ENCODE results near the gene GIT1. TPM values are rescaled to one million over a fixed set of nuclear protein-coding genes. Genes with fewer than 3 reads are reported as not detected.
A peak's percentile ranks its signal among the peaks of the same experiment; 100 is the strongest.
"Not testable (repeated sequence)": the region's sequence is repeated elsewhere in the genome, so short reads cannot be mapped to it uniquely, and the experiment has no call there.

The GIT1 gene
- polyA plus RNA-seq, 3 donors from 2014 or later, result 2.3 to 8.9 (median 5.1) TPM

DNA sequence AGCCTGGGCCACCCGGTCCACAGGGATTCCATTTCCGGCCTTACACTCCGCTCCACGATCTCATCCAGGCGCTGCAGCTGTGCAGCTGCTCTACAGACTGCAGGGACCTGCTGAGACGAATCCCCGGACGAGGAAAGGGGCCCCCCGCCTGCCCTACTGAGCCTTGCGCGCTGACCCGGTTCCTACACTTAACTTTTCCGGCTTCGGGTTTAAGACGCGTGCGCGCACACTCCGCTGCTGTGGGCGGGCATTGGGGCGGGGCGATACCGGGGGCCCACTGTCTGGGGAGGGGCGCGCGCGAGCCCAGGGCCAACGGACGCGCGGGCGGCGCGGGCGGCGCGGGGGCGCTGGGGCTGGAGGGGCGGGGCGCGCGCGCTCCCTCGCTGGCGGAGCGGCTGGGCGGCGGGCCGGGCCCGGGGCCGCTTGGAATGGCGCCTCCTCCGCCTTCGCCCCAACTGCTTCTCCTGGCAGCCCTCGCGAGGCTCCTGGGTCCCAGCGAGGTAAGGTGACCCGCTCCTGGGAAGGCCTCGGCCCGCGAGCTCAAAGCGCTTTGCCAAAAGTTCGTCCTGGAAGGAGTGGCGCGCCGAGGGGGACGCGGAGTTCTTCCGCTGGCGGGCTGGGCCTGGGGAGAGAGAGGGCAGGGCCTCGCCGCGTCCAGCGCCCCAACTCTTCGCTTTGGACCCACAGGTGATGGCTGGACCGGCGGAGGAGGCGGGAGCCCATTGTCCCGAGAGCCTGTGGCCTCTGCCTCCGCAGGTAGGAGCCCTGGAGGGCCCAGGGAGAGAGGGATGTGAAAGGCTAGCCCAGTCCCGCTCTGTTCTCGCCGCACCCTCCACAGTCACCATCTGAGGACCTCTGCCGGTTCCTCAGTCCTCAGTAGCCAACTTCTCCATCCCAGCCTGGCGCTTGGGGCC is 20.9 kb downstream of the GIT1 start, which contains the start of gene TP53I13:
Gene TP53I13, plus strand, starts transcription at position 371 of the 914 bp plus-strand sequence. Its CDS starts 58 bp downstream, at position 429.
- no peaks in the 10 kb centered on the region for H3K9me3 Mint-ChIP-seq
- H3K4me3 Mint-ChIP-seq, result peak within 1 kb of the TSS; percentile 91 to 99 (median 98)
- H3K27me3 Mint-ChIP-seq (ENCODE audit: low read depth in 3 of 3), result peaks cover 8 to 19% (median 16%) of the 10 kb centered on the region in 3 donors
- H3K27ac Mint-ChIP-seq, result peak within 1 kb of the TSS; percentile 92 to 98 (median 96)
- peak; percentile 83 to 88 (median 84) for DNase-seq
- peaks cover 0 to 4% (median 0%) of the 10 kb centered on the region in 3 donors for H3K36me3 Mint-ChIP-seq
- peaks cover 30 to 38% of the 10 kb centered on the region in 2 donors for H3K4me1 Mint-ChIP-seq

DNA sequence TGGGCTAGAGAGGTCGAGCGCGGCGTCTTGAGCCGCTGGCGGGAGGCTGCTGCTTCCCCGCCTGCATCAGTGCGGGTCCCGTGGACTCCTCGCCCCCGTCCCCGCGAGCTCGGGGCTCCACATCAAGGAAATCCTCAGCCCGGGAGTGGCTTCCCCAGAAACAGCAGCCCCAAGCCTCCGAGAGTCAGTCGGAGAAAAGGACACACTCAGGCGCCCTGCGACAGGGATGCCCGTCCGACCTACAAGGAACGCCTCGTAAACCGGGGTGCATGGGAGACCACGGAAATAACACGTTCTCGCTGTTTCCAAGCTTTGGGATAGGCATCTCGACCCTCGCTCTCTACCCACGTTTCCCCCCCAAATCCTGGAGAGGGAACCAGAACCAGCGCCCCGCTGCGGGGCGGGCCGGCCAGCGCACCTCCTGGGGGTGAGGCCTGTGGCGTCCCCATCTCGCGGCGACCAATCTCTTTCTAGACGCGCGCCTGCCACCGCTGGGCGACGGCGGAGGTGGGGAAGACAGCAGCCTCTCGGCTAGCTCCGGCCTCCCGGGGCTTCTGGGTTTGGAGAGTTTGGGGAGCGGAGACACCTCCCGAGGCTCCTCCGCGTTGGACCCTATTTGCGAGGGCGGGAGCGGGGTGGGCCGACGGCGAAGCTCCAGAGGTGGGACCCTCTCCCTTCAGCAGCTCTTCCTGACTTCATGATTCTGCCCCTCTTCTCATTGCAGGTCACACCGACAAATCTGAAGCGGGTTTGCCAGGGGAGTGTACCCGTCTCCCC is 21.7 kb downstream of the GIT1 start:
- Mint-ChIP-seq H3K4me1 (peaks cover 34 to 42% of the 10 kb centered on the region in 2 donors), H3K27me3 (ENCODE audit: low read depth in 3 of 3) (peaks cover 9 to 19% (median 19%) of the 10 kb centered on the region in 3 donors), H3K36me3 (peaks cover 0 to 4% (median 0%) of the 10 kb centered on the region in 3 donors), H3K27ac (peak overlapping the region; percentile 92 to 98 (median 96)), H3K9me3 (no peaks in the 10 kb centered on the region), H3K4me3 (peak overlapping the region; percentile 91 to 99 (median 98))
- DNase-seq, result peak; percentile 75 to 80 (median 78)

- DNase-seq, result no peak
- Mint-ChIP-seq H3K4me3 (peak overlapping the region; percentile 91 to 99 (median 98)), H3K36me3 (peaks cover under 1 to 5% (median under 1%) of the 10 kb centered on the region in 3 donors), H3K9me3 (no peaks in the 10 kb centered on the region), H3K27ac (peak overlapping the region; percentile 75 to 96 (median 90)), H3K4me1 (peaks cover 39 to 48% of the 10 kb centered on the region in 2 donors), H3K27me3 (ENCODE audit: low read depth in 3 of 3) (peaks cover 9 to 20% (median 19%) of the 10 kb centered on the region in 3 donors)
Observed at GRCh38 chr17:29567304-29567553, 22.2 kb downstream of the GIT1 start.

- Mint-ChIP-seq H3K4me3 (peak within 1 kb of the TSS; percentile 92 to 99 (median 98)), H3K9me3 (no peaks in the 10 kb centered on the region), H3K27ac (peak within 1 kb of the TSS; percentile 92 to 98 (median 96)), H3K36me3 (peaks cover 5 to 9% (median 6%) of the 10 kb centered on the region in 3 donors), H3K27me3 (ENCODE audit: low read depth in 3 of 3) (peaks cover 9 to 25% (median 20%) of the 10 kb centered on the region in 3 donors), H3K4me1 (peaks cover 45 to 53% of the 10 kb centered on the region in 2 donors)
- DNase-seq, result peak; percentile 76 to 77 (median 77)
Observed at GRCh38 chr17:29566473-29567303, 22.8 kb downstream of the GIT1 start, which contains the start of gene ABHD15. Gene ABHD15, minus strand, starts transcription at chr17:29567037. Its CDS starts 71 bp downstream, at chr17:29566966.

GRCh38 chr17:29565643-29566472 is 23.6 kb downstream of the GIT1 start:
- peaks cover 53 to 56% of the 10 kb centered on the region in 2 donors for H3K4me1 Mint-ChIP-seq
- peak; percentile 62 to 66 (median 66) for DNase-seq
- peak overlapping the region; percentile 92 to 96 (median 94) for H3K4me3 Mint-ChIP-seq
- H3K9me3 Mint-ChIP-seq, result no peaks in the 10 kb centered on the region
- H3K27me3 Mint-ChIP-seq (ENCODE audit: low read depth in 3 of 3), result peaks cover 9 to 23% (median 20%) of the 10 kb centered on the region in 3 donors
- peak overlapping the region; percentile 89 to 95 (median 93) for H3K27ac Mint-ChIP-seq
- peaks cover 6 to 9% (median 6%) of the 10 kb centered on the region in 3 donors for H3K36me3 Mint-ChIP-seq

DNA sequence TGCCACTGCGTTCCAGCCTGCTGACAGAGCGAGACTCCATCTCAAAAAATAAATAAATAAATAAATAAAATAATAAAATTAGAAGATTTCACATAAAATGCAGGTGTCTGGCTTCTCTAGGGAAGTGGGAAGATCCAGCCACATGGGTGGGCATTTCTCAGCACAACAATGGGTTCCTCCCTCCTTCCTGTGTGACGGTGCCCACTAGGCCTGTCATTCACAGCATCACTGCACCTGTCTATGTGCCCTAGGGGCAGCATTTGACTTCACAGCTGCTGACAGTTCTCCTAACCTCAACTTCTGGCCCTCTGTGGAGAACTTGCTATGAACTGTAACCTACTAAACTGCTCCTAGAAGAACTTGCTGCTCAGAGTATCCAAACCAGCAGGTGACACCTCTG is 25.6 kb downstream of the GIT1 start:
- Mint-ChIP-seq H3K4me1 (peaks cover 55 to 61% of the 10 kb centered on the region in 2 donors), H3K4me3 (peak overlapping the region; percentile 69 to 80 (median 72)), H3K27me3 (ENCODE audit: low read depth in 3 of 3) (peaks cover 4 to 23% (median 18%) of the 10 kb centered on the region in 3 donors), H3K36me3 (peaks cover 9 to 12% (median 12%) of the 10 kb centered on the region in 3 donors), H3K9me3 (no peaks in the 10 kb centered on the region), H3K27ac (peak overlapping the region; percentile 88 to 95 (median 89))
- DNase-seq, result peak; percentile 44 to 54 (median 49)

GRCh38 chr17:29562615-29563014 is 26.8 kb downstream of the GIT1 start:
- peak overlapping the region; percentile 93 to 100 (median 98) for H3K27ac Mint-ChIP-seq
- peaks cover 62 to 70% of the 10 kb centered on the region in 2 donors for H3K4me1 Mint-ChIP-seq
- H3K9me3 Mint-ChIP-seq, result no peaks in the 10 kb centered on the region
- H3K4me3 Mint-ChIP-seq, result peak overlapping the region; percentile 82 to 88 (median 84)
- peaks cover 4 to 16% (median 13%) of the 10 kb centered on the region in 3 donors for H3K27me3 Mint-ChIP-seq (ENCODE audit: low read depth in 3 of 3)
- no peak for DNase-seq
- peaks cover 9 to 12% (median 12%) of the 10 kb centered on the region in 3 donors for H3K36me3 Mint-ChIP-seq

DNA sequence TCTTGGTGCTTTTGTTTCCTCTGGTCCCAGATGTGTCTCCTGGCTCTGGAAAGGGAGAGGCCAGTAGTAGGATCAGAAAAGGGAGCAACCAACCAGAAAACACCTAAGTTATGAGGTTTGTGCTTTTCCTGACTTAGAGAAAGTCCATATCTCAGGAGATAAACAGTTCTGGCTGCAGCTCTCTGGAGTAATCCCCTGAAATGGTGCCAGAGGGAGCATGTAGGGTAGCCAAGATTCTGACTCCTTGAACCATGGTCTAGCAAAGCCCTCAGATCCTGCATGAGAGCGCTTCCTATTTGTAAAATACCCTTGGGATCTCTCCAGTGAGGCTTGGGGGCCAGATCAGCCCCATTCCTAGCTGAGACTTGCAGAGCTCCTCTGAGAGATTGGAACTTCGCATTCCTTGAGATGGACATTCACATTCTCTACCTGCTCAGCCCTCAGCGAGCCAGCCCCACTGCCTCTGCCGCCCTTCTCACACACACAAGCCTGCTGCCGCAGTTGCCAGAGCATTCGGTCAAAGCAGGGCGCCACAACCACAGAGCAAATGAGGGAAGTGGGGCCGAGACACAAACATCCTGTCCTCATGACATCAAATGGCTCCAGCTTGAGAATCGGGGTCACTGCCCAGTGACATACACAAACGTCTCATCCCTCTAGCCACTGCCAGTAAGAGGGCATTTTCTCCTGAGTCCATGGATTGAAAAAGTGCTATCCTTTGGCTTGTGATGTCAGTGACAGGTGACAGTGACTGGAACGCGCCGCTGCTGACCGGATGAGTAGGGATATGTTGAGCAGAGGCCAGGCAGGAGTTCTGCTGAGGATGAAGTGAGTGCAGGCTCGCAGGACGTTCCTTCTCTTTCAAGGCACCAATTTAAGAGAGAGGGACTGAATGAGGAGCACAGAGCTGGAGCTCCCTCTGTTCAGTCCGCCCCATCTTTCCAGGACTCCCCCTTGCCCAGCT is 27.6 kb downstream of the GIT1 start:
- peak; percentile 75 to 78 (median 78) for DNase-seq
- H3K9me3 Mint-ChIP-seq, result no peaks in the 10 kb centered on the region
- H3K4me1 Mint-ChIP-seq, result peaks cover 70 to 77% of the 10 kb centered on the region in 2 donors
- peaks cover 9 to 12% (median 12%) of the 10 kb centered on the region in 3 donors for H3K36me3 Mint-ChIP-seq
- peaks cover 4 to 16% (median 11%) of the 10 kb centered on the region in 3 donors for H3K27me3 Mint-ChIP-seq (ENCODE audit: low read depth in 3 of 3)
- peak overlapping the region; percentile 82 to 88 (median 84) for H3K4me3 Mint-ChIP-seq
- H3K27ac Mint-ChIP-seq, result peak overlapping the region; percentile 93 to 100 (median 98)

GRCh38 chr17:29560316-29560715 is 29.1 kb downstream of the GIT1 start:
- H3K4me1 Mint-ChIP-seq, result peaks cover 68 to 80% of the 10 kb centered on the region in 2 donors
- peaks cover 9 to 12% (median 12%) of the 10 kb centered on the region in 3 donors for H3K36me3 Mint-ChIP-seq
- H3K9me3 Mint-ChIP-seq, result no peaks in the 10 kb centered on the region
- H3K27me3 Mint-ChIP-seq (ENCODE audit: low read depth in 3 of 3), result peaks cover 1 to 13% (median 4%) of the 10 kb centered on the region in 3 donors
- H3K4me3 Mint-ChIP-seq, result peak overlapping the region in 2 of 5 donors; percentile 35 to 38
- H3K27ac Mint-ChIP-seq, result peak overlapping the region; percentile 68 to 98 (median 86)
- no peak for DNase-seq

DNA sequence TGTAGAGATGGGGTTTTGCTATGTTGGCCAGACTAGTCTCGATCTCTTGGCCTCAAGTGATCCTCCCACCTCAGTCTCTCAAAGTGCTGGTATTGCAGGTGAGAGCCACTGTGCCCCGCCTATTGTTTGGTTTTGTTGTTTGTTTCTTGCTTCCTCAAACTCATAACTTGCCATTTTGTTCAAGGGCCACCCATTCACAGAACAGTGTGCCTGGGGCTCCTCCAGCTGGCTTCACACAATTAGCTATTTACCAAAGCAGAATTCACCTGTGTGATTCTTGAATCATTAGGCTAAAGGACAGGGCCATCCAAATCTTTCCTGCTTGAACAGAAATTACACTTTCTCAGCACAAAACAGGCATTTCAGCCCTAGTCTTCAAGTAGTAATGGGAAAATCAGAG is 29.8 kb downstream of the GIT1 start:
- Mint-ChIP-seq H3K9me3 (no peaks in the 10 kb centered on the region), H3K4me1 (peaks cover 63 to 79% of the 10 kb centered on the region in 2 donors), H3K27me3 (ENCODE audit: low read depth in 3 of 3) (peaks cover 1 to 13% (median 4%) of the 10 kb centered on the region in 3 donors), H3K36me3 (peaks cover 9 to 12% (median 12%) of the 10 kb centered on the region in 3 donors), H3K27ac (peak overlapping the region; percentile 45 to 98 (median 74)), H3K4me3 (no peak overlapping the region)
- DNase-seq, result no peak

DNA sequence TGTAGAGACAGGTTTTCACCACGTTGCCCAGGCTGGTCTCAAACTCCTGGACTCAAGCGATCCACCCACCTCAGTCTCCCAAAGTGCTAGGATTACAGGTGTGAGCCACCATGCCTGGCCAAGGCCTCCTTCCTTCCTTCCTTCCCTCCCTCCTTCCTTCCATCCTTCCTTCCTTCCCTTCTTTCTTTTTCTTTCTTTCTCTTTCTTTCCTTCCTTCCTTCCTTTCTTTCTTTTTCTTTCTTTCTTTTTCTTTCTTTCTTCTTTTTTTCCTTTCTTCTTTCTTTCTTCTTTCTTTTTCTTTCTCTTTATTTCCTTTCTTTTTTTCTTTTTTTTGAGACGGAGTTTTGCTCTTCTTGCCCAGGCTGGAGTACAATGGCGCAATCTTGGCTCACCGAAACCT is 31.3 kb downstream of the GIT1 start:
- peak overlapping the region; percentile 42 to 93 (median 72) for H3K27ac Mint-ChIP-seq

More for the DNA sequence above, 31.3 kb downstream of the GIT1 start:
- Mint-ChIP-seq H3K4me3 (peak overlapping the region in 1 of 5 donors; percentile 42), H3K4me1 (peaks cover 53 to 68% of the 10 kb centered on the region in 2 donors), H3K36me3 (peaks cover 8 to 12% (median 9%) of the 10 kb centered on the region in 3 donors)
- H3K9me3 Mint-ChIP-seq; DNase-seq; H3K27me3 Mint-ChIP-seq (ENCODE audit: low read depth in 3 of 3): not testable (repeated sequence)

All from immature natural killer cell (primary cell).